NB4 (cell line): ENCODE data around the gene PRKG1.

ENCODE experiments used
- DNase-seq: peaks from one replicate; pipeline ENCODE4 v3.0.0; 2010; ENCODE audit warnings: low read depth
- H3K4me3 ChIP-seq: one replicate; pipeline ENCODE4 v1.5.1; 2011; ENCODE audit warnings: mild to moderate bottlenecking, low read depth, low read length, moderate library complexity
- MAX ChIP-seq: IDR thresholded peaks from 2 replicates; pipeline ENCODE4 v1.6.1; 2011; ENCODE audit warnings: low read depth, low read length
- MYC ChIP-seq: IDR thresholded peaks from 2 replicates; pipeline ENCODE4 v1.6.1; 2011; ENCODE audit warnings: low read depth, low read length
- POLR2A ChIP-seq: IDR thresholded peaks from 2 replicates; pipeline ENCODE4 v1.6.1; 2011; ENCODE audit warnings: mild to moderate bottlenecking; ENCODE audit not compliant: insufficient read length; ENCODE audit errors: extremely low read depth
- TF ChIP-seq, protein P1 (sequence below): IDR thresholded peaks from one replicate; pipeline ENCODE4 v1.5.1; 2012; ENCODE audit warnings: low read depth, low read length

The PRKG1 gene

GRCh38 chr10:52019656-52020055 is 945.4 kb downstream of the PRKG1 start:
- DNase-seq = no peak
- H3K4me3 ChIP-seq = no peak overlapping the region
- TF ChIP-seq MAX (no peak), MYC (no peak), POLR2A (no peak)
- TF ChIP-seq, protein P1, sequence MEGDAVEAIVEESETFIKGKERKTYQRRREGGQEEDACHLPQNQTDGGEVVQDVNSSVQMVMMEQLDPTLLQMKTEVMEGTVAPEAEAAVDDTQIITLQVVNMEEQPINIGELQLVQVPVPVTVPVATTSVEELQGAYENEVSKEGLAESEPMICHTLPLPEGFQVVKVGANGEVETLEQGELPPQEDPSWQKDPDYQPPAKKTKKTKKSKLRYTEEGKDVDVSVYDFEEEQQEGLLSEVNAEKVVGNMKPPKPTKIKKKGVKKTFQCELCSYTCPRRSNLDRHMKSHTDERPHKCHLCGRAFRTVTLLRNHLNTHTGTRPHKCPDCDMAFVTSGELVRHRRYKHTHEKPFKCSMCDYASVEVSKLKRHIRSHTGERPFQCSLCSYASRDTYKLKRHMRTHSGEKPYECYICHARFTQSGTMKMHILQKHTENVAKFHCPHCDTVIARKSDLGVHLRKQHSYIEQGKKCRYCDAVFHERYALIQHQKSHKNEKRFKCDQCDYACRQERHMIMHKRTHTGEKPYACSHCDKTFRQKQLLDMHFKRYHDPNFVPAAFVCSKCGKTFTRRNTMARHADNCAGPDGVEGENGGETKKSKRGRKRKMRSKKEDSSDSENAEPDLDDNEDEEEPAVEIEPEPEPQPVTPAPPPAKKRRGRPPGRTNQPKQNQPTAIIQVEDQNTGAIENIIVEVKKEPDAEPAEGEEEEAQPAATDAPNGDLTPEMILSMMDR = no peak

GRCh38 chr10:52020173-52020572 is 945.9 kb downstream of the PRKG1 start:
- no peak for DNase-seq
- no peak for TF ChIP-seq POLR2A
- no peak overlapping the region for H3K4me3 ChIP-seq

GRCh38 chr10:52020702-52021101 is 946.4 kb downstream of the PRKG1 start:
- TF ChIP-seq, protein P1 = no peak
- TF ChIP-seq POLR2A (no peak), MYC (no peak), MAX (no peak)
- DNase-seq = no peak
- no peak overlapping the region for H3K4me3 ChIP-seq

DNA sequence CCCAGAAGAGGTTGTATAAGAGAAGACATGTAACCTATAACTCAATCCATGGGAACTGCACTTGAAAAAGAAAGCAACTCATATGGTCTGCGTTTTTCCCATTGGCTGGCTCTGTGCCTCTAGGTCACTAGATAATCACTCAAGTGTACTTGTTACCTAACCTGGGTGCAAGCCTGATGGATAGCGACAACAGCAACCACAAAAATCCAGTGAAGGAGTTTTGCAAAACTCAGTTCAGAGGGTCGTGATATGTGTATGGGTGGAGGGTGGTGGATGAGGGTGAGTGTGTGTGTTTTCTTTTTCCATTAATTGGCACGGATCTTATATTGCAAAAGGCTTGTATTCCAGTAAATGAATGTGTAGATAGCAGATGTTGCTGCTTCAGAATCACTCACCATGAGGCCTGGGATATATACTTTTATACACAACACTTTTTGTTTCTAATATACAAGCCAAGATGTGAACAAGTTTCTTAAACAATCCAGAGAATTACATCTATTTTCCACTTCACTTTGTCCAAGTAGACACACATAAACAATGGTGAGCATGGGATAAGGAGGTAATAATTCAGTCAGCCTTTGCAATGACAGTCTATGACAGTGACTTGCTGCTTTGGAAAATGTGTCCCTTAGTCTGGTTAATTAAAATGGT is 952.9 kb downstream of the PRKG1 start:
- H3K4me3 ChIP-seq = no peak overlapping the region
- TF ChIP-seq, protein P1 = no peak
- no peak for TF ChIP-seq MYC
- no peak for TF ChIP-seq MAX
- TF ChIP-seq POLR2A = no peak

DNA sequence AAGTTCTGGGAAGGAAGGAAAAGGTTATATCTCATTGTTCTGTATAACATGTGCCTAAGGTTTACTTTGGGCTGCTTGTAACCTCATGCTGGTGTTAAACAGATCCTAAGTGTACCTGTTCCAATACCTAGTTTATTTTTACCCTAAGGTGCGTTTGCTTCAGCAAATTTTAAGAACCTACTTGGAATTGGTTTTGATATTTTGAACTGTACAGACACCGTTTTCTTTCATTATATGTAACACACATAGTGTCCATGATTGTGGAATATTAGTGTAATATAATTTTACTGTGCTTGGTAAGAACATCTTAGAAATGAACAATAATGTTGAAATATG is 954.2 kb downstream of the PRKG1 start:
- no peak for DNase-seq
- no peak for TF ChIP-seq MYC
- no peak for TF ChIP-seq MAX
- TF ChIP-seq POLR2A = no peak
- TF ChIP-seq, protein P1 = no peak
- no peak overlapping the region for H3K4me3 ChIP-seq

More for the DNA sequence above, 952.9 kb downstream of the PRKG1 start:
- no peak for DNase-seq

- DNase-seq = no peak
- no peak for TF ChIP-seq POLR2A
- no peak for TF ChIP-seq MAX
- no peak overlapping the region for H3K4me3 ChIP-seq
Observed at GRCh38 chr10:52029628-52030027, 955.3 kb downstream of the PRKG1 start.

DNA sequence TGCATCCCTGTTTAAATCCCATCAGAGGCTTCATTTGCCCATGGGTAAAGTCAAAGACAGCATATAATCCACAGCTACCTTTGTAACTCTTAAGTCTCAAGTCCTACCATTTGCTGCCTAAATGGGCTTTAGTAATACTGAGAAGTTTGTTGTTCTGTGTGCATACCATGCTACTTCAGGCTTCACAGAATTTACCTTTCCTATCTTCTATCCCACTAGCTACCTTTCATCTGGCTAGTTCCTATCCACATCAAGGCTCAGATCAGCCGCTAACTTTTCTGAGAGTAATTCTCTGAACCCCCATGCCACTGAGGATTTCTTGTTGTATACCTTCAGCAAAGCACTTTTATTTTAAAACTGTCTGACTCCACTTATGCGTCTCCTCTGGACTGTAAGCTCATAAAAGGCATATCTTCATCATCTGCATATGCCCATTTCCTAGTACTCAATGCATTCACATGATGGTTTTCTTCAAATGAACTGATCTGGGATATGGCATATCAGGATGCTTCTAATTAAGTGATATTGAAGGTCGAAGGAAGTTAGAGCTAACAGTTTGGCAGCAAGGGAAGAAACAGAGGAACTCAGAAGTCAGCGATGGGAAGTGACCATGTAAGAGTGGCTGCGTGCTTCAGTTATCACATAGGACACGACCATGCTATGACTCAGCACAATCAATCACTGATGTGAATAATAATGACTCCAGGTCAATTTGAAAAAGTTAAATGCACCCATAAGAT is 955.9 kb downstream of the PRKG1 start:
- H3K4me3 ChIP-seq = no peak overlapping the region
- no peak for DNase-seq
- TF ChIP-seq POLR2A = no peak
- TF ChIP-seq, protein P1 = no peak
- TF ChIP-seq MAX = no peak
- no peak for TF ChIP-seq MYC
